Loucy (cell line): Measurements from ENCODE around the gene RAB8A.
"Not testable (repeated sequence)": the region's sequence is repeated elsewhere in the genome, so short reads cannot be mapped to it uniquely, and the experiment has no call there.

Source experiments
- CTCF ChIP-seq: fragments of 200-600 bp; sonication (generic); conservative IDR thresholded peaks from 2 replicates; pipeline ENCODE4 v1.5.1; 2014; ENCODE audit warnings: mild to moderate bottlenecking, antibody characterized with exemption, low read length
- EZH2phosphoT487 ChIP-seq: fragments of 200-600 bp; IDR thresholded peaks from 2 replicates; pipeline ENCODE4 v1.6.1; 2018; ENCODE audit warnings: antibody characterized with exemption, mild to moderate bottlenecking, moderate library complexity, borderline replicate concordance

DNA sequence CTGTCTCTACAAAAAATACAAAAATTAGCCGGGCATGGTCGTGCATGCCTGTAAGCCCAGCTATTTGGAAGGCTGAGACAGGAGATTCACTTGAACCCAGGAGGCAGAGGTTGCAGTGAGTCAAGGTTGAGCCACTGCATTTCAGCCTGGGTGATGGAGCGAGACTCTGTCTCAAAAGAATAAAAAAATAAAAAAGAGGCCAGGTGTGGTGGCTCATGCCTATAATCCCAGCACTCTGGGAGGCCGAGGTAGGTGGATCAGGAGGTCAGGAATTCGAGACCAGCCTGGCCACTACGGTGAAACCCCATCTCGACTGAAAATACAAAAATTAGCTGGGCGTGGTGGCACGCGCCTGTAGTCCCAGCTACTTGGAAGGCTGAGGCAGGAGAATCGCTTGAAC is 24.3 kb upstream of the RAB8A start:
- TF ChIP-seq CTCF, EZH2phosphoT487: not testable (repeated sequence)
